A549 (cell line): ENCODE measurements around the gene SLC2A10. TPM values are rescaled to one million over a fixed set of nuclear protein-coding genes. Genes with fewer than 3 reads are reported as not detected.

ENCODE experiments used
- ATAC-seq, 2 experiments: fragments of 200-7000 bp in 1 of 2; fragments of >200 bp in 1 of 2; cut with Nextera tagmentation in 1 of 2; cut with Tn5 transposase in 1 of 2; 3 replicates each; pipeline versions ENCODE4 v1.8.0 to v1.9.1; 2018 to 2020; ENCODE audit warnings: mild to moderate bottlenecking in 1 of 2, moderate library complexity in 1 of 2
- CTCF ChIA-PET: fragments of 300-600 bp; sonication (Branson Sonifier 250); formaldehyde crosslinking; extraction: SDS; loops from one replicate; lab custom pipeline; 2021; ENCODE audit warnings: antibody characterized with exemption, inconsistent platforms; lab: Yijun Ruan, JAX
- POLR2A ChIA-PET: fragments of 350-600 bp; formaldehyde crosslinking; extraction: SDS; loops from one replicate; lab custom pipeline; 2021; ENCODE audit warnings: antibody characterized with exemption, inconsistent platforms; lab: Yijun Ruan, JAX
- DNase-seq, 2 experiments: peaks; one replicate each; pipeline versions ENCODE4 v3.0.0 to v3.0.0-alpha.2; 2011 to 2016; ENCODE audit warnings: low read depth in 1 of 2, low spot score in 1 of 2
- FAIRE-seq: peaks from 2 replicates; lab custom pipeline; 2011; peaks lifted over from hg19 to GRCh38; lab: Jason Lieb, UNC
- H3K27ac ChIP-seq, 2 experiments: fragments of >200 bp; sonication (Bioruptor Twin); formaldehyde crosslinking; 3 replicates each; pipeline ENCODE4 v1.5.1; 2016 to 2017
- H3K4me1 ChIP-seq: fragments of >200 bp; sonication (Bioruptor Twin); formaldehyde crosslinking; 3 replicates; pipeline ENCODE4 v1.6.1; 2016
- H3K4me2 ChIP-seq: fragments of >200 bp; sonication (Bioruptor Twin); formaldehyde crosslinking; 3 replicates; pipeline ENCODE4 v1.6.1; 2016
- H3K4me3 ChIP-seq: fragments of >200 bp; sonication (Bioruptor Twin); formaldehyde crosslinking; 3 replicates; pipeline ENCODE4 v1.5.1; 2016
- H3K9me3 ChIP-seq: fragments of >200 bp; sonication (Bioruptor Twin); formaldehyde crosslinking; 3 replicates; pipeline ENCODE4 v1.6.1; 2016
- ATOH8 ChIP-seq: fragments of 250-450 bp; sonication (Bioruptor Pico); IDR thresholded peaks from 2 replicates; pipeline ENCODE4 v1.5.0; 2020; ENCODE audit warnings: low read depth, mild to moderate bottlenecking, moderate library complexity
- CBX2 ChIP-seq: fragments of 200-600 bp; sonication (generic); IDR thresholded peaks from 2 replicates; pipeline ENCODE4 v1.6.1; 2016; ENCODE audit warnings: low read depth, mild to moderate bottlenecking, borderline replicate concordance
- CTCF ChIP-seq: fragments of >200 bp; sonication (Bioruptor Twin); formaldehyde crosslinking; IDR thresholded peaks from 3 replicates; pipeline ENCODE4 v1.5.1; 2016
- E2F6 ChIP-seq: IDR thresholded peaks from 2 replicates; pipeline ENCODE4 v1.6.1; 2012; ENCODE audit warnings: low read depth, borderline replicate concordance
- ELK1 ChIP-seq: fragments of 150-350 bp; IDR thresholded peaks from 2 replicates; pipeline ENCODE4 v1.6.1; 2014; ENCODE audit warnings: low read depth, mild to moderate bottlenecking, low read length
- ESRRA ChIP-seq: fragments of 150-350 bp; IDR thresholded peaks from 2 replicates; pipeline ENCODE4 v1.6.1; 2014; ENCODE audit warnings: mild to moderate bottlenecking, low read length, borderline replicate concordance
- FOSB ChIP-seq: fragments of 250-450 bp; sonication (Bioruptor Pico); IDR thresholded peaks from 2 replicates; pipeline ENCODE4 v1.5.0; 2020; ENCODE audit warnings: mild to moderate bottlenecking, moderate library complexity
- GATA3 ChIP-seq: IDR thresholded peaks from 2 replicates; pipeline ENCODE4 v1.6.1; 2012; ENCODE audit warnings: borderline replicate concordance
- HMGXB4 ChIP-seq: fragments of 250-450 bp; sonication (Bioruptor Pico); IDR thresholded peaks from 2 replicates; pipeline ENCODE4 v1.5.0; 2021; ENCODE audit warnings: mild to moderate bottlenecking, moderate library complexity, borderline replicate concordance
- HOXA7 ChIP-seq: fragments of 250-450 bp; sonication (Bioruptor Pico); IDR thresholded peaks from 2 replicates; pipeline ENCODE4 v1.5.0; 2020; ENCODE audit warnings: mild to moderate bottlenecking, moderate library complexity
- JUN ChIP-seq, 2 experiments: fragments of >200 bp; sonication (Bioruptor Twin); formaldehyde crosslinking; IDR thresholded peaks; 2 replicates in 1 of 2; 3 replicates in 1 of 2; pipeline ENCODE4 v1.6.1; 2016 to 2017
- MAFK ChIP-seq: fragments of 450-650 bp; IDR thresholded peaks from 2 replicates; pipeline ENCODE4 v1.6.1; 2014; ENCODE audit not compliant: partially characterized antibody
- NFE2L2 ChIP-seq: fragments of 150-350 bp; conservative IDR thresholded peaks from 2 replicates; pipeline ENCODE4 v1.6.1; 2014; ENCODE audit warnings: low read length
- NR3C1 ChIP-seq: fragments of >200 bp; sonication (Bioruptor Twin); formaldehyde crosslinking; IDR thresholded peaks from 3 replicates; pipeline ENCODE4 v1.6.1; 2017
- PHF8 ChIP-seq: fragments of 200-600 bp; sonication (generic); IDR thresholded peaks from 2 replicates; pipeline ENCODE4 v1.6.1; 2016; ENCODE audit warnings: low read depth, mild to moderate bottlenecking, antibody characterized with exemption, moderate library complexity, borderline replicate concordance
- RAD21 ChIP-seq, 2 experiments: fragments of >200 bp in 1 of 2; sonication (Bioruptor Twin) in 1 of 2; formaldehyde crosslinking in 1 of 2; IDR thresholded peaks in 1 of 2; conservative IDR thresholded peaks in 1 of 2; 2 replicates in 1 of 2; 3 replicates in 1 of 2; pipeline ENCODE4 v1.6.1; 2012 to 2018; ENCODE audit warnings: inconsistent platforms in 1 of 2
- RCOR1 ChIP-seq: fragments of 150-350 bp; IDR thresholded peaks from 2 replicates; pipeline ENCODE4 v1.6.1; 2014; ENCODE audit warnings: antibody characterized with exemption, low read length, low read depth
- RNF2 ChIP-seq: fragments of 200-600 bp; sonication (generic); IDR thresholded peaks from 2 replicates; pipeline ENCODE4 v1.6.1; 2016; ENCODE audit warnings: low read depth, mild to moderate bottlenecking, antibody characterized with exemption, moderate library complexity, borderline replicate concordance
- SREBF2 ChIP-seq: fragments of 450-650 bp; IDR thresholded peaks from 2 replicates; pipeline ENCODE4 v1.6.1; 2014; ENCODE audit warnings: mild to moderate bottlenecking, moderate library complexity
- USF2 ChIP-seq: fragments of 450-650 bp; IDR thresholded peaks from 2 replicates; pipeline ENCODE4 v1.6.1; 2014; ENCODE audit warnings: antibody characterized with exemption
- WGBS: methylation state at CpG from one replicate; pipeline ENCODE4 v1.1.6; 2017; ENCODE audit errors: missing lambda C conversion rate; 5-methylcytosine and 5-hydroxymethylcytosine counted together
- polyA plus RNA-seq, 4 experiments: library from polyadenylated mRNA; depleted of rRNA in 3 of 4; stranded (reverse); fragments of >200 nt; fragmentation: RNase III in 1 of 4; extraction: RNeasy Plus Mini Kit Qiagen cat#74134 plus additional on column Dnase treatment in 1 of 4; gene quantifications; 2 replicates in 3 of 4; 3 replicates in 1 of 4; pipeline ENCODE4 v1.2.3, GENCODE V29; 2011 to 2017

SLC2A10 gene
- polyA plus RNA-seq, 2 of the 4 experiments (the other 2 are of a cell fraction): 0.01 TPM; not detected in 1

GRCh38 chr20:46784436-46785127, 75.1 kb downstream of the SLC2A10 start:
- no peak overlapping the region for H3K27ac ChIP-seq
- CTCF ChIA-PET: interaction anchor here (0.8 to 1.1 kb wide), 3 partner anchors 9 to 341 kb away, joined by 3 read pairs; no protein-coding TSS in a partner anchor
- no peak for DNase-seq
- TF ChIP-seq RAD21 (conservative IDR thresholded peaks at IDR 0.05 in 1 of 2, IDR thresholded peaks at IDR 0.05 in 1 of 2) (no peak), ESRRA (no peak), CBX2 (no peak), HMGXB4 (CRISPR knock-in tag) (no peak), NR3C1 (no peak), CTCF (no peak), GATA3 (no peak), SREBF2 (no peak), RNF2 (no peak), PHF8 (no peak), NFE2L2 (no peak), USF2 (no peak), HOXA7 (no peak), MAFK (no peak), JUN (IDR thresholded peaks at IDR 0.05) (no peak), RCOR1 (no peak), ELK1 (no peak), E2F6 (no peak), FOSB (CRISPR knock-in tag) (no peak), ATOH8 (no peak)
- TF ChIP-seq, all 56 proteins: peak for 0
- H3K4me2 ChIP-seq: no peak overlapping the region
- POLR2A ChIA-PET: no interaction called here
- ATAC-seq (no peak), FAIRE-seq (no peak)
- no peaks in the 10 kb centered on the region for H3K4me1 ChIP-seq
- no peak overlapping the region for H3K4me3 ChIP-seq
- no peaks in the 10 kb centered on the region for H3K9me3 ChIP-seq
- 60% methylated on average over 15 of the region's 15 CpGs for WGBS

Other genes starting within 250 kb of the SLC2A10 start
- gene ZNF334, start 196.1 kb upstream of the SLC2A10 start, polyA plus RNA-seq (2011; rRNA removed): 0.03 TPM in 1 of 2 replicates, not detected in the other
- gene ZNF334, start 196.1 kb upstream of the SLC2A10 start, polyA plus RNA-seq (2017; fragmentation: RNase III; extraction: RNeasy Plus Mini Kit Qiagen cat#74134 plus additional on column Dnase treatment): not detected in 3 replicates
- not detected in 2 replicates for gene OCSTAMP, start 159.0 kb upstream of the SLC2A10 start, polyA plus RNA-seq (2011; rRNA removed)
- not detected in 3 replicates for gene OCSTAMP, start 159.0 kb upstream of the SLC2A10 start, polyA plus RNA-seq (2017; fragmentation: RNase III; extraction: RNeasy Plus Mini Kit Qiagen cat#74134 plus additional on column Dnase treatment)
- gene SLC13A3, start 58.2 kb upstream of the SLC2A10 start, polyA plus RNA-seq (2011; rRNA removed): 0.04 TPM in 1 of 2 replicates, not detected in the other
- 0.19 TPM in 1 of 3 replicates, not detected in the others for gene SLC13A3, start 58.2 kb upstream of the SLC2A10 start, polyA plus RNA-seq (2017; fragmentation: RNase III; extraction: RNeasy Plus Mini Kit Qiagen cat#74134 plus additional on column Dnase treatment)
- 11.8 and 13.1 TPM in 2 replicates for gene TP53RK, start 20.2 kb upstream of the SLC2A10 start, polyA plus RNA-seq (2011; rRNA removed)
- 9.8 to 10.5 TPM (median 10.5 TPM) in 3 replicates for gene TP53RK, start 20.2 kb upstream of the SLC2A10 start, polyA plus RNA-seq (2017; fragmentation: RNase III; extraction: RNeasy Plus Mini Kit Qiagen cat#74134 plus additional on column Dnase treatment)
- 4.6 and 5.0 TPM in 2 replicates for gene EYA2, start 185.2 kb downstream of the SLC2A10 start, polyA plus RNA-seq (2011; rRNA removed)
- gene EYA2, start 185.2 kb downstream of the SLC2A10 start, polyA plus RNA-seq (2017; fragmentation: RNase III; extraction: RNeasy Plus Mini Kit Qiagen cat#74134 plus additional on column Dnase treatment): 4.2 to 5.3 TPM (median 4.5 TPM) in 3 replicates